NT2/D1 (cell line): ENCODE data around the gene FNDC3B.

Experiments
- SUZ12 ChIP-seq: IDR thresholded peaks from 2 replicates; pipeline ENCODE4 v1.6.1; 2011; ENCODE audit not compliant: insufficient read length, insufficient read depth; ENCODE audit errors: extremely low read depth
- YY1 ChIP-seq: IDR thresholded peaks from 2 replicates; pipeline ENCODE4 v1.6.1; 2011; ENCODE audit not compliant: insufficient read length, insufficient read depth
- ZNF274 ChIP-seq: IDR thresholded peaks from 2 replicates; pipeline ENCODE4 v1.6.1; 2011; ENCODE audit warnings: mild to moderate bottlenecking, low read depth, low read length

GRCh38 chr3:172148702-172149565 is 109.6 kb downstream of the FNDC3B start:
- TF ChIP-seq YY1 (no peak), ZNF274 (no peak), SUZ12 (no peak)
